NCI-H82 treated with DMSO at 0.1 percent for 48 hours (cell line): Measurements from ENCODE around the gene NOL12.
"Not testable (repeated sequence)": the region's sequence is repeated elsewhere in the genome, so short reads cannot be mapped to it uniquely, and the experiment has no call there.

ENCODE experiments used
- DNase-seq: peaks from one replicate; lab custom pipeline; 2025; ENCODE audit not compliant: unreplicated experiment; lab: John Stamatoyannopoulos, UW

The NOL12 gene

GRCh38 chr22:37710675-37711074 lies 24.5 kb downstream of the NOL12 start:
- no peak for DNase-seq

- DNase-seq = no peak
Measured at GRCh38 chr22:37711490-37711889, 25.3 kb downstream of the NOL12 start.

- DNase-seq = no peak
Measured at GRCh38 chr22:37713761-37714160, 27.6 kb downstream of the NOL12 start.

- no peak for DNase-seq
Measured at GRCh38 chr22:37714634-37715033, 28.5 kb downstream of the NOL12 start.

- no peak for DNase-seq
Measured at GRCh38 chr22:37715760-37716159, 29.6 kb downstream of the NOL12 start.

GRCh38 chr22:37716708-37717107 lies 30.6 kb downstream of the NOL12 start:
- DNase-seq = no peak

GRCh38 chr22:37717235-37717634 lies 31.1 kb downstream of the NOL12 start:
- not testable (repeated sequence) for DNase-seq

- not testable (repeated sequence) for DNase-seq
Measured at GRCh38 chr22:37717746-37718305, 31.7 kb downstream of the NOL12 start.

- DNase-seq = no peak
Measured at GRCh38 chr22:37725551-37726240, 39.6 kb downstream of the NOL12 start.

- no peak for DNase-seq
Measured at GRCh38 chr22:37726241-37726887, 40.2 kb downstream of the NOL12 start.

- no peak for DNase-seq
Measured at GRCh38 chr22:37728620-37729019, 42.5 kb downstream of the NOL12 start.

- DNase-seq = no peak
Measured at GRCh38 chr22:37731804-37732471, 45.8 kb downstream of the NOL12 start.

- no peak for DNase-seq
Measured at GRCh38 chr22:37732699-37733607, 46.8 kb downstream of the NOL12 start.

- DNase-seq = no peak
Measured at GRCh38 chr22:37733625-37734401, 47.7 kb downstream of the NOL12 start.

- DNase-seq = no peak
Measured at GRCh38 chr22:37734402-37734700, 48.2 kb downstream of the NOL12 start.

GRCh38 chr22:37734964-37735451 lies 48.9 kb downstream of the NOL12 start:
- no peak for DNase-seq

GRCh38 chr22:37739035-37739434 lies 52.9 kb downstream of the NOL12 start:
- DNase-seq = no peak

- DNase-seq = no peak
Measured at GRCh38 chr22:37739611-37740049, 53.5 kb downstream of the NOL12 start.

GRCh38 chr22:37740455-37741311 lies 54.5 kb downstream of the NOL12 start:
- no peak for DNase-seq
